Suprapubic skin (tissue), 4 donors: Measurements from ENCODE around the gene NDUFV2. TPM values are rescaled to one million over a fixed set of nuclear protein-coding genes. Genes with fewer than 3 reads are reported as not detected.

ENCODE experiments used
- DNase-seq, 2 donors: peaks; one replicate each; pipeline ENCODE4 v3.0.0-alpha.2; 2019; ENCODE audit warnings: low spot score in 2 of 2
- H3K27ac ChIP-seq: fragments of 200-600 bp; sonication (generic); one replicate; pipeline ENCODE4 v1.5.1; 2019
- H3K27me3 ChIP-seq: fragments of 200-600 bp; sonication (generic); one replicate; pipeline ENCODE4 v1.5.1; 2019
- H3K36me3 ChIP-seq: fragments of 200-600 bp; sonication (generic); one replicate; pipeline ENCODE4 v1.5.1; 2019
- H3K4me1 ChIP-seq: fragments of 200-600 bp; sonication (generic); one replicate; pipeline ENCODE4 v1.5.1; 2019
- H3K4me3 ChIP-seq: fragments of 200-600 bp; sonication (generic); one replicate; pipeline ENCODE4 v1.5.1; 2019; ENCODE audit warnings: mild to moderate bottlenecking
- H3K9me3 ChIP-seq: fragments of 200-600 bp; sonication (generic); one replicate; pipeline ENCODE4 v1.5.1; 2019
- EP300 ChIP-seq: sonication (generic); formaldehyde crosslinking; IDR thresholded peaks from one replicate; pipeline ENCODE4 v1.6.1; 2017; ENCODE audit warnings: antibody characterized with exemption
- POLR2A ChIP-seq, 2 donors: fragments of 450-650 bp; IDR thresholded peaks; one replicate each; pipeline ENCODE4 v1.6.1; 2017; ENCODE audit warnings: antibody characterized with exemption in 2 of 2, mild to moderate bottlenecking in 2 of 2, moderate library complexity in 2 of 2
- POLR2AphosphoS5 ChIP-seq, 3 donors: sonication (generic); formaldehyde crosslinking; IDR thresholded peaks; one replicate each; pipeline ENCODE4 v1.6.1; 2017; ENCODE audit warnings: antibody characterized with exemption in 3 of 3
- WGBS: methylation state at CpG from one replicate; pipeline ENCODE4 v1.1.5; 2018; 5-methylcytosine and 5-hydroxymethylcytosine counted together
- total RNA-seq, 4 donors: library from RNA; depleted of rRNA; stranded (reverse); fragments of >200 nt; gene quantifications; one replicate each; pipeline ENCODE4 v1.1.0, GENCODE V29; 2016
- TF ChIP-seq, protein P1 (sequence below), 2 donors: fragments of 200-600 bp in 1 of 2; fragments of 450-650 bp in 1 of 2; sonication (generic) in 1 of 2; IDR thresholded peaks; one replicate each; pipeline ENCODE4 v1.5.1; 2016 to 2019; ENCODE audit warnings: antibody characterized with exemption in 2 of 2, mild to moderate bottlenecking in 1 of 2, moderate library complexity in 1 of 2

The NDUFV2 gene
- total RNA-seq, 4 donors from 2014 or later, result 107 to 137 (median 124) TPM

DNA sequence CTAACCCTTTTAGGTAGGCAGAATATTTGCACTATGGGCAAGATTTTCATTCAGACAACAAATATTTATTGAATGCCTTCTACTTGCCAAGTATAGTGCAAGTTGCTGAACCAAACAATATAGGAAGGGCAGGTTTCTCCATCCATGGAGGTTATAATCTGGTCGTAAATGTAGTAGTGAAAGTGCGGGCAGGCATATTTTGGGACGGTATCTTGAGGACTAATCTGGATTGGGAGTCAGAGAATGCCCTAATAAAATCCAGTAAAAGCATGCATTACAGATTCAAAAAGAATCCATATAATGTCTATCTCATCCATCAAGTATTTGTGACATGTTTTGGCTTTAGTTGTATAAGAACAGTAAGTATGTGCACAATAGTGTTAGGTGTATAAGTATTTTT, 1.7 kb upstream of the NDUFV2 start:
- no peak for DNase-seq
- Histone ChIP-seq H3K36me3 (no peaks in the 10 kb centered on the region), H3K9me3 (no peaks in the 10 kb centered on the region), H3K27ac (no peak overlapping the region), H3K27me3 (no peaks in the 10 kb centered on the region), H3K4me1 (peaks cover 38% of the 10 kb centered on the region), H3K4me3 (no peak overlapping the region)
- WGBS, result 70% methylated on average over 3 of the region's 3 CpGs
- TF ChIP-seq POLR2A (IDR thresholded peaks at IDR 0.05) (no peak), EP300 (no peak), POLR2AphosphoS5 (IDR thresholded peaks at IDR 0.05) (no peak)

DNA sequence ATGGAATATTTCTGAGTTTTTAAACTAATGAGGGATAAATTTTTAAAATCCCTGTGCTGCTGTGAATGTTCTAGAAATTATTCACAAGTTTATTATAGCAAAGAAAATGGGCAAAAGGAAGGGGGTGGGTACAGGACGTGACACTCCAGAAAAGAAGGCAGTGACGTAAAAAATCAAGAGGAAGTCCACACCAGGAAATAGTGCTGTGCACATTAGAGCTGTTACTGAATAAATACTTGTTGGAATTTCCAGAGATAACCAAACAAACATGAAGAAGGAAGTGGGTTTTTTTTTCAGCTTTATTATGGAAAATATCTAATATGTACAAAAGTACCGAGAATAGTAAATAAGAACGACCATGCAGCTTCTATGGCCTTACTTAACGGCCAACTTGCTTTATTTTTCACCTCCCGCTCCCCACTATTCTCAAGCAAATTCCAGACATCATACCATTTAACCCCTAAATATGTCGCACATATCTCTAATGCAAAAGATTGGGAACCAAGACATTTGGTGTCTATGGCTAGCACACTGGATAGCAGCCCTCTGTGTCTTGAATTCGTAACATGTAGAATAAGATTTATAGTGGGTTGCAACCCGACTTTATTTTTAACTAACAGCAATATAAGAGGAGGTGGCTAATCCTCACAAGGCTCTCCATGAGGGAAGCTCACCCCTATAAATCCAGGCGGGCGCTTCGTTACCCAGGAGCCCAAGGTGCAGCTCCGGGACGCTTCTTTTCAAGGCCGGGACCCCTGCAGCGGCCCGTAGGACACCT, 580 bp upstream of the NDUFV2 start:
- no peaks in the 10 kb centered on the region for H3K9me3 ChIP-seq
- H3K27ac ChIP-seq, result peak overlapping the region; percentile 90
- no peaks in the 10 kb centered on the region for H3K27me3 ChIP-seq
- TF ChIP-seq POLR2AphosphoS5 (IDR thresholded peaks at IDR 0.05) (no peak), POLR2A (IDR thresholded peaks at IDR 0.05) (peak in 1 of 2 donors; percentile 18)
- peak overlapping the region; percentile 57 for H3K4me3 ChIP-seq
- under 1% methylated on average over 9 of the region's 17 CpGs for WGBS
- DNase-seq, result no peak
- H3K4me1 ChIP-seq, result peaks cover 47% of the 10 kb centered on the region
- no peaks in the 10 kb centered on the region for H3K36me3 ChIP-seq

DNA sequence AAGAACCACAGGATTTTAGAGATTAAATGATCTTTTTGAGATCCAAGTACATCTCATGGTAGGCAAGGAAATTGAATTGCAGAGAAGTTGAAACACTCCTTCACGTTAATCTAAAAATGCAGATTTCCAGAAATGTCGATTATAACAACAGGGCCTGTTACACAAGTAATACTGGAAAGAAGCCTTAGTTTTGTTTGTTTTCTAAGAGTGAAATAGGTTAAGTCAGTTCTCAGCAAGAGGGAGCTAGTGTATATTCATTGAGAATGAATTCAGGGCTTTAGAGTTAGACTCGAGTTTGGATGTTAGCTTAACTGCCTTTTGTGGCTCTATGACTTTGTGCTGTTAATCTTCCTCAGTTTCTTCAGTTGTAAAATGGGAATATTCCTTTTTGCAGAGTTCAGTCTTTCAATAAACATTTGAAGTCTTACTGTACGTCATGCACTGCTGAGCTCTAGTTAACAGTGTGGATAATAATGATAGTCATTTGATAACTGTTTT, 926 bp downstream of the NDUFV2 start:
- Histone ChIP-seq H3K9me3 (no peaks in the 10 kb centered on the region), H3K27ac (peak overlapping the region; percentile 90), H3K4me3 (peak overlapping the region; percentile 57), H3K4me1 (peaks cover 62% of the 10 kb centered on the region), H3K27me3 (no peaks in the 10 kb centered on the region), H3K36me3 (no peaks in the 10 kb centered on the region)
- WGBS, result 2% methylated on average over 4 of the region's 4 CpGs
- TF ChIP-seq, protein P1, sequence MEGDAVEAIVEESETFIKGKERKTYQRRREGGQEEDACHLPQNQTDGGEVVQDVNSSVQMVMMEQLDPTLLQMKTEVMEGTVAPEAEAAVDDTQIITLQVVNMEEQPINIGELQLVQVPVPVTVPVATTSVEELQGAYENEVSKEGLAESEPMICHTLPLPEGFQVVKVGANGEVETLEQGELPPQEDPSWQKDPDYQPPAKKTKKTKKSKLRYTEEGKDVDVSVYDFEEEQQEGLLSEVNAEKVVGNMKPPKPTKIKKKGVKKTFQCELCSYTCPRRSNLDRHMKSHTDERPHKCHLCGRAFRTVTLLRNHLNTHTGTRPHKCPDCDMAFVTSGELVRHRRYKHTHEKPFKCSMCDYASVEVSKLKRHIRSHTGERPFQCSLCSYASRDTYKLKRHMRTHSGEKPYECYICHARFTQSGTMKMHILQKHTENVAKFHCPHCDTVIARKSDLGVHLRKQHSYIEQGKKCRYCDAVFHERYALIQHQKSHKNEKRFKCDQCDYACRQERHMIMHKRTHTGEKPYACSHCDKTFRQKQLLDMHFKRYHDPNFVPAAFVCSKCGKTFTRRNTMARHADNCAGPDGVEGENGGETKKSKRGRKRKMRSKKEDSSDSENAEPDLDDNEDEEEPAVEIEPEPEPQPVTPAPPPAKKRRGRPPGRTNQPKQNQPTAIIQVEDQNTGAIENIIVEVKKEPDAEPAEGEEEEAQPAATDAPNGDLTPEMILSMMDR (IDR thresholded peaks at IDR 0.05), result no peak
- peak in 1 of 3 donors; percentile 9 for TF ChIP-seq POLR2AphosphoS5 (IDR thresholded peaks at IDR 0.05)
- DNase-seq, result no peak

DNA sequence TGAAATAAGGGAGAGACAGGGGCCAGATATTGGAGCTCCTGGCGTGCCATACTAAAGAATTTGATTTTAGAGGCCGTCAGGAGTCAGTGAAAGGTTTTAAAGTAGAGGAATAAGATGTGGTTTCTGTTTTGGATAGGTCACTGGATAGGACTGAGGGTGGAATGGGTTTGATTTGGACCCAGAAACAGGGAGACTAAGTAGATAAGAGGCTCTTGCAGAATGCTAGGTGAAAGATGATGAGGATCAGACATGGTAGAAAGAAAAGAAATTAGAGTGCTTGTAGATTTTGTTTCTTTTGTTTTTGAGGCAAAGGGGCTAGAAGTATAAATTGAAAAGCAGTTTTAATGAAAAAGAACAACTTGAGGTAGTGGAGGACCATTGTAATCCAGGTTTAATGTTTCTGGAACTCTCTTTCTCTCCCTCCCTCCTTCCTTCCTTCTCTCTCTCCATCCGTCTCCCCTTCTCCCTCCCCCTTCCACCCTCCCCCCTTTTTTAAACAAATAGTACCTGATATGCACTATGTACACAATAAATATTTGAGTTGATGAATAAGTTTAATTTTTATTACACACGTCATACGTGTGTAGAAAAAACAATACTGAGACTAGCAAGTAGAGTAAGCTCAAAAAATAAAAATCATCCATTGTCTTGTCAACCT, 1.9 kb downstream of the NDUFV2 start:
- WGBS, result 19% methylated on average over 5 of the region's 5 CpGs
- Histone ChIP-seq H3K9me3 (no peaks in the 10 kb centered on the region), H3K4me3 (peak overlapping the region; percentile 57), H3K27ac (peak overlapping the region; percentile 90), H3K36me3 (no peaks in the 10 kb centered on the region), H3K4me1 (peaks cover 69% of the 10 kb centered on the region), H3K27me3 (no peaks in the 10 kb centered on the region)
- no peak for DNase-seq
- no peak for TF ChIP-seq POLR2AphosphoS5 (IDR thresholded peaks at IDR 0.05)
- no peak for TF ChIP-seq EP300
- TF ChIP-seq, protein P1 (IDR thresholded peaks at IDR 0.05), result no peak
- no peak for TF ChIP-seq POLR2A (IDR thresholded peaks at IDR 0.05)

DNA sequence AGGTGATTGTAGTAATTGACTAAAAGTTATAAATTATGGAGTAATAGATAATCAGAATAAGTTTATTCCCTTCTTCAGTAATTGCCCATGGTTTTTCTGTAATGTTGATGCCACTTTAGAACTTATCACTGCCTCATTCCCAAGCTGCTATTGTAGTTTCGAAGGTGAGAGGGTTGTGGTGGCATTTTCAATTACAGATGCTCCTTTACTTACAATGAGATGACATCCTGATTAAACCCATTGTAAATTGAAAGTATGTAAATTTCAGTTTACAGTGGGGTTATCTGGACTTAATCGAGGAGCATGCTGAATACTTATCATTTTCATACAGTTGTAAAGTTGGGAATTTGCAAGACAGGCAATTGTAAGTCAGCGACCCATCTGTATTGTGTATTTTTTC, 2.9 kb downstream of the NDUFV2 start:
- H3K27me3 ChIP-seq, result no peaks in the 10 kb centered on the region
- WGBS, result 32% methylated on average over 3 of the region's 3 CpGs
- no peak for DNase-seq
- no peak for TF ChIP-seq EP300
- TF ChIP-seq POLR2AphosphoS5 (IDR thresholded peaks at IDR 0.05), result no peak
- TF ChIP-seq POLR2A (IDR thresholded peaks at IDR 0.05), result no peak
- TF ChIP-seq, protein P1 (IDR thresholded peaks at IDR 0.05), result no peak
- H3K36me3 ChIP-seq, result no peaks in the 10 kb centered on the region
- H3K9me3 ChIP-seq, result no peaks in the 10 kb centered on the region
- H3K27ac ChIP-seq, result no peak overlapping the region
- peak overlapping the region; percentile 57 for H3K4me3 ChIP-seq
- peaks cover 80% of the 10 kb centered on the region for H3K4me1 ChIP-seq

DNA sequence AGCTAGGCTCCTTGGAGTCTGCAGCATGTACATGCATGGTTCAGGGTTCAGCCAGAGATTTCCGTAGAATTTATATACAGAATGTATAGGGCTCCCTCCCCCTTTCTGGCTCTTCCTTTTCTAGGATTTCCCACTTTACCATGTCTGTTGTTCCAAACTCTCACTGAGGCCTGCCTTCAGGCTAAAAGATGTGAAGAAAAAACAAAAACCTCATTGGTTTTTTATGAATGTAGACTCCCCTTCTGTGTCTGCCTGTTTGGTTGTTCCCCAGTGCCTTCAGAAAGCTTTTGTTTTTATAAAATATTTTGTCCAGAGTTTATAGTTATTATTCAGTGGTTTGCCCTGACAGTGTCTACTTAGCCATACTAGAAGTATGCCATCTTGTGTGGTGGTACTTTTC, 3.6 kb downstream of the NDUFV2 start:
- H3K36me3 ChIP-seq, result no peaks in the 10 kb centered on the region
- DNase-seq, result no peak
- peak overlapping the region; percentile 57 for H3K4me3 ChIP-seq
- 43% methylated on average over 1 of the region's 1 CpG for WGBS
- H3K27ac ChIP-seq, result no peak overlapping the region
- H3K9me3 ChIP-seq, result no peaks in the 10 kb centered on the region
- no peak for TF ChIP-seq EP300
- TF ChIP-seq POLR2AphosphoS5 (IDR thresholded peaks at IDR 0.05), result no peak
- TF ChIP-seq, protein P1 (IDR thresholded peaks at IDR 0.05), result no peak
- no peak for TF ChIP-seq POLR2A (IDR thresholded peaks at IDR 0.05)
- H3K4me1 ChIP-seq, result peaks cover 84% of the 10 kb centered on the region
- no peaks in the 10 kb centered on the region for H3K27me3 ChIP-seq
